KMS-11 (cell line): ENCODE results near the gene METTL9.

ENCODE experiments used
- H2AFZ ChIP-seq: fragments of 200-600 bp; sonication (generic); 2 replicates; pipeline ENCODE4 v1.6.1; 2016; ENCODE audit warnings: antibody characterized with exemption, mixed run types, low read depth
- H3K27ac ChIP-seq: fragments of 200-600 bp; sonication (generic); 2 replicates; pipeline ENCODE4 v1.6.1; 2016; ENCODE audit warnings: mild to moderate bottlenecking, mixed run types
- H3K27me3 ChIP-seq: fragments of 200-600 bp; sonication (generic); 2 replicates; pipeline ENCODE4 v1.6.1; 2017; ENCODE audit warnings: mild to moderate bottlenecking, low read depth, mixed run types, moderate library complexity; ENCODE audit not compliant: insufficient read depth
- H3K36me3 ChIP-seq: fragments of 200-600 bp; sonication (generic); 2 replicates; pipeline ENCODE4 v1.6.1; 2017; ENCODE audit warnings: mild to moderate bottlenecking, mixed run types; ENCODE audit not compliant: insufficient read depth
- H3K4me1 ChIP-seq: fragments of 200-600 bp; sonication (generic); 2 replicates; pipeline ENCODE4 v1.6.1; 2016; ENCODE audit warnings: mild to moderate bottlenecking, low read depth, mixed run types; ENCODE audit not compliant: poor library complexity, severe bottlenecking
- H3K4me2 ChIP-seq: fragments of 200-600 bp; sonication (generic); 2 replicates; pipeline ENCODE4 v1.7.0; 2016; ENCODE audit warnings: mild to moderate bottlenecking, mixed run types
- H3K4me3 ChIP-seq: fragments of 200-600 bp; sonication (generic); IDR thresholded peaks from 2 replicates; pipeline ENCODE4 v1.6.1; 2017; ENCODE audit warnings: low read depth, low read length, mixed read lengths; ENCODE audit not compliant: insufficient read depth
- H3K79me2 ChIP-seq: fragments of 200-600 bp; sonication (generic); 2 replicates; pipeline ENCODE4 v1.6.1; 2016; ENCODE audit warnings: low read depth, mixed run types; ENCODE audit not compliant: insufficient read depth
- H3K9ac ChIP-seq: fragments of 200-600 bp; sonication (generic); 2 replicates; pipeline ENCODE4 v1.6.1; 2016; ENCODE audit warnings: mild to moderate bottlenecking, mixed run types
- H4K20me1 ChIP-seq: fragments of 200-600 bp; sonication (generic); 2 replicates; pipeline ENCODE4 v1.6.1; 2016; ENCODE audit warnings: mild to moderate bottlenecking, mixed run types; ENCODE audit not compliant: insufficient read depth
- TF ChIP-seq, protein P1 (sequence below): fragments of 200-600 bp; sonication (generic); conservative IDR thresholded peaks from 2 replicates; pipeline ENCODE4 v1.6.1; 2017; ENCODE audit warnings: low read depth, mild to moderate bottlenecking, antibody characterized with exemption, low read length, moderate library complexity, mixed read lengths

The METTL9 gene

GRCh38 chr16:21703589-21704174 is 104.3 kb downstream of the METTL9 start:
- Histone ChIP-seq H3K4me3 (no peak overlapping the region), H3K79me2 (no peaks in the 10 kb centered on the region), H3K4me1 (peaks cover 2% of the 10 kb centered on the region), H2AFZ (no peak overlapping the region), H3K27ac (no peak overlapping the region), H3K36me3 (no peaks in the 10 kb centered on the region), H3K9ac (no peak overlapping the region), H4K20me1 (no peaks in the 10 kb centered on the region), H3K4me2 (no peak overlapping the region), H3K27me3 (no peaks in the 10 kb centered on the region)
- TF ChIP-seq, protein P1, sequence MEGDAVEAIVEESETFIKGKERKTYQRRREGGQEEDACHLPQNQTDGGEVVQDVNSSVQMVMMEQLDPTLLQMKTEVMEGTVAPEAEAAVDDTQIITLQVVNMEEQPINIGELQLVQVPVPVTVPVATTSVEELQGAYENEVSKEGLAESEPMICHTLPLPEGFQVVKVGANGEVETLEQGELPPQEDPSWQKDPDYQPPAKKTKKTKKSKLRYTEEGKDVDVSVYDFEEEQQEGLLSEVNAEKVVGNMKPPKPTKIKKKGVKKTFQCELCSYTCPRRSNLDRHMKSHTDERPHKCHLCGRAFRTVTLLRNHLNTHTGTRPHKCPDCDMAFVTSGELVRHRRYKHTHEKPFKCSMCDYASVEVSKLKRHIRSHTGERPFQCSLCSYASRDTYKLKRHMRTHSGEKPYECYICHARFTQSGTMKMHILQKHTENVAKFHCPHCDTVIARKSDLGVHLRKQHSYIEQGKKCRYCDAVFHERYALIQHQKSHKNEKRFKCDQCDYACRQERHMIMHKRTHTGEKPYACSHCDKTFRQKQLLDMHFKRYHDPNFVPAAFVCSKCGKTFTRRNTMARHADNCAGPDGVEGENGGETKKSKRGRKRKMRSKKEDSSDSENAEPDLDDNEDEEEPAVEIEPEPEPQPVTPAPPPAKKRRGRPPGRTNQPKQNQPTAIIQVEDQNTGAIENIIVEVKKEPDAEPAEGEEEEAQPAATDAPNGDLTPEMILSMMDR = no peak

GRCh38 chr16:21704266-21704665 is 104.9 kb downstream of the METTL9 start:
- TF ChIP-seq, protein P1 = no peak
- no peak overlapping the region for H3K27ac ChIP-seq
- H3K27me3 ChIP-seq = no peaks in the 10 kb centered on the region
- no peak overlapping the region for H3K4me3 ChIP-seq
- peaks cover 4% of the 10 kb centered on the region for H3K4me1 ChIP-seq
- H3K4me2 ChIP-seq = no peak overlapping the region
- H3K36me3 ChIP-seq = no peaks in the 10 kb centered on the region
- H3K9ac ChIP-seq = no peak overlapping the region
- no peaks in the 10 kb centered on the region for H4K20me1 ChIP-seq
- H3K79me2 ChIP-seq = no peaks in the 10 kb centered on the region
- no peak overlapping the region for H2AFZ ChIP-seq

GRCh38 chr16:21704733-21705132 is 105.4 kb downstream of the METTL9 start:
- no peaks in the 10 kb centered on the region for H3K79me2 ChIP-seq
- H3K4me3 ChIP-seq = no peak overlapping the region
- TF ChIP-seq, protein P1 = no peak
- no peaks in the 10 kb centered on the region for H3K27me3 ChIP-seq
- no peak overlapping the region for H3K9ac ChIP-seq
- H3K4me1 ChIP-seq = peaks cover 4% of the 10 kb centered on the region
- H2AFZ ChIP-seq = no peak overlapping the region
- H3K36me3 ChIP-seq = no peaks in the 10 kb centered on the region
- no peak overlapping the region for H3K4me2 ChIP-seq
- no peaks in the 10 kb centered on the region for H4K20me1 ChIP-seq
- H3K27ac ChIP-seq = no peak overlapping the region
